D721Med (cell line): ENCODE data around the gene CCDC86.

Experiments
- DNase-seq: peaks from one replicate; pipeline ENCODE4 v3.0.0; 2011; ENCODE audit warnings: low spot score; ENCODE audit not compliant: insufficient read length
- FAIRE-seq: peaks from 2 replicates; lab custom pipeline; 2011; peaks lifted over from hg19 to GRCh38; lab: Jason Lieb, UNC
- TF ChIP-seq, protein P1 (sequence below): IDR thresholded peaks from 2 replicates; pipeline ENCODE4 v1.5.1; 2012; ENCODE audit warnings: mild to moderate bottlenecking, control low read depth; ENCODE audit not compliant: insufficient read depth; ENCODE audit errors: missing control alignments

CCDC86 gene

DNA sequence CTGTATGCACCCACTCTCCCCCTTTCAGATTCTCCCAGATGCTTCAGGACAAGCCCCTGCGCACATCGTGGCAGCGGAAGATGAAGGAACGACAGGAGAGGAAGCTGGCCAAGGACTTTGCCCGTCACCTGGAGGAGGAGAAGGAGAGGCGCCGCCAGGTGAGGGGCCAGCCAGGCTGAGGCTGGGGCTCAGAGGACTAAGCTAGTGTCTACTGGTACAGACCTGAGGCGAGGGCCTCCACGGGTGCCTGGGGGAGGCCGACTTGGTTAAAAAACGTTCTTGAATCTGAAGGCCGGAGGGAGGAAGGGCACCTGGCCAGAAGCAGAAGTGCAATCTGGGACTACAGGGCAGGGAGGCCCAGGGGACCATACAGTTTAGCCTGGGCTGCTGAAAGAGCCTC, 6.0 kb downstream of the CCDC86 start:
- no peak for DNase-seq
- TF ChIP-seq, protein P1, sequence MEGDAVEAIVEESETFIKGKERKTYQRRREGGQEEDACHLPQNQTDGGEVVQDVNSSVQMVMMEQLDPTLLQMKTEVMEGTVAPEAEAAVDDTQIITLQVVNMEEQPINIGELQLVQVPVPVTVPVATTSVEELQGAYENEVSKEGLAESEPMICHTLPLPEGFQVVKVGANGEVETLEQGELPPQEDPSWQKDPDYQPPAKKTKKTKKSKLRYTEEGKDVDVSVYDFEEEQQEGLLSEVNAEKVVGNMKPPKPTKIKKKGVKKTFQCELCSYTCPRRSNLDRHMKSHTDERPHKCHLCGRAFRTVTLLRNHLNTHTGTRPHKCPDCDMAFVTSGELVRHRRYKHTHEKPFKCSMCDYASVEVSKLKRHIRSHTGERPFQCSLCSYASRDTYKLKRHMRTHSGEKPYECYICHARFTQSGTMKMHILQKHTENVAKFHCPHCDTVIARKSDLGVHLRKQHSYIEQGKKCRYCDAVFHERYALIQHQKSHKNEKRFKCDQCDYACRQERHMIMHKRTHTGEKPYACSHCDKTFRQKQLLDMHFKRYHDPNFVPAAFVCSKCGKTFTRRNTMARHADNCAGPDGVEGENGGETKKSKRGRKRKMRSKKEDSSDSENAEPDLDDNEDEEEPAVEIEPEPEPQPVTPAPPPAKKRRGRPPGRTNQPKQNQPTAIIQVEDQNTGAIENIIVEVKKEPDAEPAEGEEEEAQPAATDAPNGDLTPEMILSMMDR: no peak
- no peak for FAIRE-seq

DNA sequence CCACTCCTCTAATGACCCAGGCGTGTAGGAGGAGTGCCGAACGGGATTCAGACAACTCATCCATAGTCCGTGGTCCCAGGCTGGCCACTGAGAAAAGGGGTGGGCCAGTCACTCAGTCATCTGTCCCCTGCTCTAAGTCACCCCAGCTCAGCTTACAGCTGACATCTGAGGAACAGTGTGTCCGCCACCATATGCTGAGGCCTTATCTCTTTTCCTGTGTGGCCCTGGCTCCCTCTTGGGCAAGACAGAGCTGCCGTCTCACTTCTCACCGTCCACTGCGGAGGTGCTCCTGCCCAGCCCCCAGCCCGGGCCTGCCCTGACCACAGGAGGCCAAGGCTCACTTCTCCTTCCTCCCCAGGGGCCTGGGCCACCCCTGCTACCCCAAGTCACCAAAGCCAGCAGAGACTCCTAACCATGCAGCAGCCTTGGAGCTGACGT, 6.8 kb downstream of the CCDC86 start:
- FAIRE-seq (no peak), DNase-seq (no peak)
- TF ChIP-seq, protein P1: no peak

DNA sequence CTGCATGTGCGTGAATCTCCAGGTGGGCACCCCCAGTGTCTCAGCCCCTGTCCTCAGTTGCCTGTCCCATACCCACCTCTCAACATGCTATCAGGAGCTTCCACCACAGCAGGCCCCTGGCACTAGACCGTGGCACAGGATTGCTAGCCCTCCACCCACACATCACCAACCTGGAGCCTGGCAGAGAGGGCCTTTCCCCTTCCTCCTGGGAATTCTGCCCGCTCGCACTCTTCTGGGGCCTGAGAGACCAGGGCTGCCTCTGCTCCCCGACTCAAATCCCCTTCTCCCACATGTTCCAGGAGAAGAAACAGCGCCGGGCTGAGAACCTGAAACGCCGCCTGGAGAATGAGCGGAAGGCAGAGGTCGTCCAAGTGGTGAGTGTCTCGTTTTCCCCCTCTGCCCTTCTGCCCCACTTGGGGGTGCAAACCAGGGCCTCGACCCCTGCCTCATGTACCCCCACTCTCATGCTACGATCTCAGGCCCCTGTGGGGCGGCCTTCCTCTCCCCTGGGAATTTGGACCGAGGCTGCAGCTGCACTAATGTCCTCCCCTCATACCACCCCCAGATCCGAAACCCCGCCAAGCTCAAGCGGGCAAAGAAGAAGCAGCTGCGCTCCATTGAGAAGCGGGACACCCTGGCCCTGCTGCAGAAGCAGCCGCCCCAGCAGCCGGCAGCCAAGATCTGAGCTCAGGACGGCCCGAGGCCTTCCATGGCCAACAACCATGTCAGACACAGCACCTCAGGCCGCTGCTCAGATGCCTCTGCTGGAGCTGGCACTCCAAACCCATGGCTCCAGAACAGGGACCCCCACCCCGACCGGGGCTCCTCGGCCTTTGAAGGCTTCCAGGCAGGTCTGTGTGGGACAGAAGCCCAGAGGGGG, 8.0 kb downstream of the CCDC86 start:
- DNase-seq: no peak
- FAIRE-seq: no peak
- TF ChIP-seq, protein P1: no peak

DNA sequence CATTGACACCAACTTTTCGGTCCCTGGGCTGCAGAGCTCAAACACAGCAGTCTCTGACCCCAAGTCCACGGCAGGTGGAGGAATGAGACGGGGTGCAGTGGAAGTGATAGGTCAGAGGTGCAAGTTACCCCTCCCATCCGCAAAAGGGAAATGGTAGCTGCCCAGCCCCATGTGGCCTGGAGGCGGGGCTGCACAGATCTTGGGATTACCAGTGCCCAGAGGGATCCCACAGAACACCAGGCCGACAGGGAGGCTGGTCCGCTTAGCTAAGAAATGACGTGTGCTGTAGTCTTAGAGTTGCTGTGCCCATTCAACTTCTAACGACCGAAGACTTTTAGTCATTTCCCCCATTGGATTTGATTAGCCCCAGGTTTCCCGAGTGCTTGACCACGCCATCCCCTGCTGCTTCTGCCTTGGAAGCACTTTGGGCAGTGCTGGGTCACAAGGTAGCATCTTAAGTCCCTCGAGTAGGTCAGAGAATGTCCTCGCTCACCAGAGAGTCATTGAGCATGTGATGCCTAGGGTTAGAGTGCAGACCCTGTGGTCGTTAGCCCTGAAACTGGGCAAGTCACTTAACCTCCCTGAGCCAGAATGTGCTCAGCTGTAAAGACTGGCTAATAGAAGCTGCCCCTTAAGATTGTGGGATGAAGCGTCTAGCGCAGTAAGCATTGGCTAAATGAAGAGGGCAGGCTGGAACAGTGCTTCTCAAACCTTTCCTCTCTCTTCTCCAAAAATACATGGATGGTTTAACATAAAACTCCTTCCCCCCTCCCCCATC, 9.6 kb downstream of the CCDC86 start:
- DNase-seq: no peak
- FAIRE-seq: no peak
- TF ChIP-seq, protein P1: no peak

DNA sequence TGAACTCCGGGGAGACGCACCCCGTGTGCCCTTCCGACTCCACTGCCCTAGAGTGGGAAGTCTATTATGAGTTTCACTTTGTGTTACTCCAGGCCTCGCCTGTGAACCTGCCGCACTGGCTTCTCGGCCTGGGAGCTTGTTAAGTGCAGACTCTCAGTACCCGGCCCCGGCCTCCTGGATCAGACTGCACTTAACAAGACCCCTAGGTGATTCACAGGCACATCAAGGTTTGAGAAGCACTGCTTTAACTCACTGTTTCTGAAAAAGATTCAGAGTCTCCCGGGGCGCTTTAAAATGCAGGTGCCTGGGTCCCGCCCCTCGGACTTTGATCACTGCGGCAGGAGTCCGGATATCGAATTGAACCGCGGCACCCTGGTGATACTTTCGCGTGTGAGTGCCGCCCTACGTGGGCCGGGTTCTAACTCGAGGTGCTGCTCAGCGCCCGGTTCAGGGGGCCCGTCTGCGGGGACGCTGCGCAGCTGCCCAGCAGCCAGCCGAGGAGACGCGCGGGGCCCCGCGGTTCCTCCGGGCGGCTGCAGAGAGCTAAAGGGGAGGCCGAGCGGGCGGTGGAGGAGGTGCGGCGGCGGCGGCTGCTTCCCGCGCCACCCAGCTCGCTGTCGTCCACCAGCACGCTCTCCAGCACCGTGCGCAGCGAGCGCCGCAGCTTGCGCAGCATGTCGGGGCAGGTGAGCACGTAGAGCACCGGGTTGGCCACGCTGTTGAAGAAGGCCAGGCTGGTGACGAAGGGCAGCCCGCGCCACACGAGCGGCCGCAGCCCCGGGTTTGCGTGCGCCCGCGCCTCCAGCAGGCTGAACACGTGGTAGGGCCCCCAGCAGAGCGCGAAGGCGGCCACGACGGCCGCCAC, 10.4 kb downstream of the CCDC86 start:
- DNase-seq (no peak), FAIRE-seq (no peak)
- TF ChIP-seq, protein P1: no peak

DNA sequence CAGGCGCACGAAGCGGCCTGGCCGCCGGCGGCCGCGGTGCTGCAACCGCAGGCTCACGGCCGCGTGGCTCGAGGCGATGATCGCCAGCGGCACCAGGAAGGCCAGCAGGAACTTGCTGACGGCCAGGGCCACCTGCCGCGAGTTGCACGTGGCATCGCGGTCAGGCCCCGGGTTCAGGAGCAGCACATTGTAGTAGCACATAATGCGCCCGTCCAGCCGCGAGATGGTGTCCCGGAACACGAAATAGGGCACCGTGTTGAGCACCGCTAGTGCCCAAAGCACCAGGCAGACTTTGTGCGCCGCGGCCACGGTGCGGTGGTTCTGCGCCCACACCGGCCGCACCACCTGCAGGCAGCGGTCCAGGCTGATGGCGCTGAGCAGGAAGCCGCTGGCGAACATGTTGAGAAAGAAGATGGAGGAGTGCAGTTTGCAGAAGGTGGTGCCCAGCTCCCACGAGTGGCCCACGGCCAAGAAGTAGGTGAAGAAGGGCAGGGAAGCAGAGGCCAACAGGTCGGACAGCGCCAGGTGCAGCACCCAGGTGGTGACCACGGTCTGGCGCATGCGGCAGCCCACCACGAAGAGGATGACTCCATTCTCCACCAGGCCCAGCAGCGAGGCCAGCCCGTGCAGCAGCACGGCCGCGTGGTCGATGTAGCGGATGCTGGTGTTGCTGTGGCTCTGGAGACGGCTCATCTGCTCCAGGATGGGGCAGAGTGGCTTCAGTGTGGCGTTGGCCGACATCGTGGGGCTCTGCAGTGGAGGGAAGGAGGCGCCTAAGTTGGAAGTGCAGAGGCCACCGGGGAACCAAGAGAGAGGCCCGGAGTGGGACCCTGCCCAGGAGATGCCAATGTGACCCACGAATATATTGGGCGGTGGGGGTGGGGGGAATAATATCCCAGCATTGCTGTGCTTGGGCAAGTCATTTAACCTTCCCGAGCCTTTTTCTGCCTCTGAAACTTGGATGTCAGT, 11.4 kb downstream of the CCDC86 start:
- no peak for FAIRE-seq
- DNase-seq: no peak
- TF ChIP-seq, protein P1: no peak
